HepG2 (cell line): ENCODE data around the gene GTF2H4. TPM values are rescaled to one million over a fixed set of nuclear protein-coding genes. Genes with fewer than 3 reads are reported as not detected.

Experiments
- AKNA ChIP-seq: sonication (generic); formaldehyde crosslinking; IDR thresholded peaks from 2 replicates; pipeline ENCODE4 v1.4.0; 2020; ENCODE audit warnings: missing genetic modification reagents, borderline replicate concordance
- ARID5B ChIP-seq: IDR thresholded peaks from 2 replicates; pipeline ENCODE4 v1.4.0; 2020; ENCODE audit warnings: mild to moderate bottlenecking, missing genetic modification reagents
- ATF2 ChIP-seq: sonication (generic); formaldehyde crosslinking; IDR thresholded peaks from 2 replicates; pipeline ENCODE4 v1.4.0; 2020; ENCODE audit warnings: missing genetic modification reagents
- CBX1 ChIP-seq: IDR thresholded peaks from one replicate; pipeline ENCODE4 v1.6.1; 2016; ENCODE audit warnings: antibody characterized with exemption, low read depth
- EHMT2 ChIP-seq: fragments of 200-600 bp; sonication (generic); IDR thresholded peaks from 2 replicates; pipeline ENCODE4 v1.7.0; 2017; ENCODE audit warnings: antibody characterized with exemption, low read depth, low read length, borderline replicate concordance
- ESRRA ChIP-seq: sonication (generic); formaldehyde crosslinking; IDR thresholded peaks from 2 replicates; pipeline ENCODE4 v1.5.1; 2020; ENCODE audit warnings: mild to moderate bottlenecking, low read depth, missing genetic modification reagents
- FUBP1 ChIP-seq: sonication (generic); formaldehyde crosslinking; IDR thresholded peaks from 2 replicates; pipeline ENCODE4 v1.5.1; 2020; ENCODE audit warnings: missing genetic modification reagents, mild to moderate bottlenecking, borderline replicate concordance
- HOXA3 ChIP-seq: sonication (generic); formaldehyde crosslinking; IDR thresholded peaks from 2 replicates; pipeline ENCODE4 v1.5.0; 2020; ENCODE audit warnings: missing genetic modification reagents
- LCORL ChIP-seq, 2 experiments: fragments of 450-650 bp in 1 of 2; sonication (generic) in 1 of 2; formaldehyde crosslinking in 1 of 2; IDR thresholded peaks; 2 replicates each; pipeline versions ENCODE4 v1.5.0 to v1.6.1; 2017 to 2020; ENCODE audit warnings: antibody characterized with exemption in 1 of 2, missing genetic modification reagents in 1 of 2
- MIER3 ChIP-seq: IDR thresholded peaks from 2 replicates; pipeline ENCODE4 v1.6.1; 2016; ENCODE audit warnings: missing compliant biosample characterization, borderline replicate concordance
- NFE2 ChIP-seq: sonication (generic); formaldehyde crosslinking; IDR thresholded peaks from 2 replicates; pipeline ENCODE4 v1.4.0; 2020; ENCODE audit warnings: missing genetic modification reagents
- NFKBIZ ChIP-seq: IDR thresholded peaks from 2 replicates; pipeline ENCODE4 v1.6.1; 2018; ENCODE audit warnings: missing genetic modification reagents, missing compliant biosample characterization
- RXRA ChIP-seq: sonication (generic); formaldehyde crosslinking; IDR thresholded peaks from 2 replicates; pipeline ENCODE4 v1.5.1; 2020; ENCODE audit warnings: missing genetic modification reagents
- ZNF501 ChIP-seq: sonication (generic); formaldehyde crosslinking; IDR thresholded peaks from 2 replicates; pipeline ENCODE4 v1.5.1; 2020; ENCODE audit warnings: mild to moderate bottlenecking, moderate library complexity, missing genetic modification reagents
- polyA plus RNA-seq, 8 experiments: library from polyadenylated mRNA; depleted of rRNA in 3 of 8; stranded (reverse) in 7 of 8; unstranded in 1 of 8; fragments of >200 nt; fragmentation: Illumina TruSeq in 4 of 8; extraction: Trizol in 4 of 8; gene quantifications; 2 replicates each; pipeline versions ENCODE4 v1.2.1 to v1.2.3, GENCODE V29; 2011 to 2016; ENCODE audit warnings: low read depth in 4 of 8, missing spikeins in 1 of 8, mixed read lengths in 1 of 8; ENCODE audit not compliant: insufficient read depth in 1 of 8
- total RNA-seq, 5 experiments: library from RNA; depleted of rRNA; stranded (reverse); fragments of >200 nt; fragmentation: Illumina TruSeq; extraction: Trizol; gene quantifications; 2 replicates each; pipeline ENCODE4 v1.2.3, GENCODE V29; 2016; ENCODE audit warnings: low read depth in 1 of 5

Gene GTF2H4
- total and polyA plus RNA-seq, 2 of the 13 experiments (the other 11 are each of a cell fraction or from before 2014, with no cell fraction given): 15.9 to 49.3 TPM

- TF ChIP-seq LCORL (IDR thresholded peaks at IDR 0.05) (no peak), LCORL (CRISPR knock-in tag; IDR thresholded peaks at IDR 0.05) (peak; percentile 82), RXRA (no peak; the same call in 1 of the 2 replicates), ESRRA (CRISPR knock-in tag) (peak; percentile 61; the same call in 1 of the 2 replicates), ARID5B (CRISPR knock-in tag) (peak; percentile 77), FUBP1 (CRISPR knock-in tag) (no peak), CBX1 (no peak), ZNF501 (CRISPR knock-in tag) (peak; percentile 94), AKNA (CRISPR knock-in tag) (no peak), ATF2 (peak; percentile 57; the same call in 1 of the 2 replicates), NFE2 (0 out of 2 replicates have a peak, but pooled peaks have one; percentile 22), NFKBIZ (CRISPR knock-in tag) (no peak), HOXA3 (CRISPR knock-in tag) (peak; percentile 58; the same call in 1 of the 2 replicates), EHMT2 (no peak), MIER3 (CRISPR knock-in tag) (peak; percentile 40; the same call in 1 of the 2 replicates)
Observed at GRCh38 chr6:30877419-30878262, 30.4 kb upstream of the GTF2H4 start (continued).
